Neural crest cell (in vitro differentiated cells): Measurements from ENCODE around the gene GPR75. TPM values are rescaled to one million over a fixed set of nuclear protein-coding genes. Genes with fewer than 3 reads are reported as not detected.
"Not testable (repeated sequence)": the region's sequence is repeated elsewhere in the genome, so short reads cannot be mapped to it uniquely, and the experiment has no call there.

Source experiments
- DNase-seq: peaks from one replicate; pipeline ENCODE4 v3.0.0; 2021; ENCODE audit warnings: low read depth, mixed read lengths, low spot score
- H3K27ac Mint-ChIP-seq: one replicate; pipeline ENCODE4 v1.8.0; 2021; ENCODE audit warnings: mild to moderate bottlenecking, mixed read lengths; ENCODE audit not compliant: unreplicated experiment
- H3K27me3 Mint-ChIP-seq: 2 replicates; pipeline ENCODE4 v1.8.0; 2021; ENCODE audit warnings: low read depth, mild to moderate bottlenecking, mixed read lengths
- H3K36me3 Mint-ChIP-seq: 2 replicates; pipeline ENCODE4 v1.8.0; 2021; ENCODE audit warnings: low read depth, mild to moderate bottlenecking, mixed read lengths
- H3K4me1 Mint-ChIP-seq: 2 replicates; pipeline ENCODE4 v1.8.0; 2021; ENCODE audit warnings: mixed read lengths
- H3K4me3 Mint-ChIP-seq: one replicate; pipeline ENCODE4 v1.8.0; 2021; ENCODE audit warnings: mild to moderate bottlenecking, mixed read lengths
- H3K9me3 Mint-ChIP-seq: 2 replicates; pipeline ENCODE4 v1.8.0; 2021; ENCODE audit warnings: mixed read lengths
- CTCF ChIP-seq: fragments of 200-600 bp; sonication (generic); conservative IDR thresholded peaks from 2 replicates; pipeline ENCODE4 v1.5.0; 2021; ENCODE audit warnings: antibody characterized with exemption, mild to moderate bottlenecking
- total RNA-seq: library from RNA; stranded (reverse); gene quantifications from 2 replicates; pipeline ENCODE4 v1.2.1, GENCODE V29; 2021

Gene GPR75
- total RNA-seq, 1 donor from 2014 or later, result 4.7 TPM

- H3K36me3 Mint-ChIP-seq, result peaks cover 27% of the 10 kb centered on the region
- no peaks in the 10 kb centered on the region for H3K4me1 Mint-ChIP-seq
- no peaks in the 10 kb centered on the region for H3K27me3 Mint-ChIP-seq
- TF ChIP-seq CTCF, result no peak
- no peak for DNase-seq
- no peak overlapping the region for H3K4me3 Mint-ChIP-seq
- H3K27ac Mint-ChIP-seq, result no peak overlapping the region
- no peaks in the 10 kb centered on the region for H3K9me3 Mint-ChIP-seq
These were observed 5.1 kb downstream of the GPR75 start for GRCh38 chr2:53854678-53855077.

GRCh38 chr2:53852532-53852931 is 7.2 kb downstream of the GPR75 start:
- no peak for TF ChIP-seq CTCF
- DNase-seq, result no peak
- Mint-ChIP-seq H3K9me3 (no peaks in the 10 kb centered on the region), H3K27me3 (no peaks in the 10 kb centered on the region), H3K4me1 (no peaks in the 10 kb centered on the region), H3K4me3 (no peak overlapping the region), H3K27ac (no peak overlapping the region), H3K36me3 (peaks cover 25% of the 10 kb centered on the region)

GRCh38 chr2:53851052-53851757 is 8.6 kb downstream of the GPR75 start:
- H3K4me3 Mint-ChIP-seq, H3K4me1 Mint-ChIP-seq, H3K9me3 Mint-ChIP-seq, H3K27me3 Mint-ChIP-seq, H3K27ac Mint-ChIP-seq, DNase-seq: not testable (repeated sequence)
- H3K36me3 Mint-ChIP-seq, result peaks cover 22% of the 10 kb centered on the region

- H3K9me3 Mint-ChIP-seq, result no peaks in the 10 kb centered on the region
- no peaks in the 10 kb centered on the region for H3K27me3 Mint-ChIP-seq
- no peak for DNase-seq
- H3K4me1 Mint-ChIP-seq, result no peaks in the 10 kb centered on the region
- H3K27ac Mint-ChIP-seq, result no peak overlapping the region
- H3K36me3 Mint-ChIP-seq, result peaks cover 9% of the 10 kb centered on the region
- TF ChIP-seq CTCF, result no peak
- no peak overlapping the region for H3K4me3 Mint-ChIP-seq
These were observed 11.7 kb downstream of the GPR75 start for GRCh38 chr2:53848062-53848461.

GRCh38 chr2:53843595-53843994 is 16.2 kb downstream of the GPR75 start:
- DNase-seq, result no peak
- no peak overlapping the region for H3K4me3 Mint-ChIP-seq
- TF ChIP-seq CTCF, result no peak
- no peaks in the 10 kb centered on the region for H3K4me1 Mint-ChIP-seq
- H3K27me3 Mint-ChIP-seq, result no peaks in the 10 kb centered on the region
- H3K27ac Mint-ChIP-seq, result no peak overlapping the region
- peaks cover 8% of the 10 kb centered on the region for H3K36me3 Mint-ChIP-seq
- H3K9me3 Mint-ChIP-seq, result peaks cover 6% of the 10 kb centered on the region

GRCh38 chr2:53842891-53843290 is 16.9 kb downstream of the GPR75 start:
- H3K27me3 Mint-ChIP-seq, result no peaks in the 10 kb centered on the region

GRCh38 chr2:53841651-53842050 is 18.1 kb downstream of the GPR75 start:
- not testable (repeated sequence) for H3K36me3 Mint-ChIP-seq, H3K4me1 Mint-ChIP-seq, DNase-seq, H3K9me3 Mint-ChIP-seq, H3K27me3 Mint-ChIP-seq, H3K4me3 Mint-ChIP-seq, H3K27ac Mint-ChIP-seq

More at GRCh38 chr2:53842891-53843290, 16.9 kb downstream of the GPR75 start:
- TF ChIP-seq CTCF, result no peak
- Mint-ChIP-seq H3K36me3 (peaks cover 4% of the 10 kb centered on the region), H3K27ac (no peak overlapping the region), H3K4me1 (no peaks in the 10 kb centered on the region), H3K9me3 (peaks cover 6% of the 10 kb centered on the region), H3K4me3 (no peak overlapping the region)
- DNase-seq, result no peak
